H54 (cell line): Measurements from ENCODE around the gene CCDC90B.
A peak's percentile ranks its signal among the peaks of the same experiment; 100 is the strongest.

Experiments
- DNase-seq: peaks from one replicate; pipeline ENCODE4 v3.0.0; 2011; ENCODE audit warnings: low spot score, mixed read lengths; ENCODE audit not compliant: insufficient read length
- FAIRE-seq: peaks from 3 replicates; lab custom pipeline; 2011; peaks lifted over from hg19 to GRCh38; lab: Jason Lieb, UNC
- POLR2A ChIP-seq: IDR thresholded peaks from 2 replicates; pipeline ENCODE4 v1.6.1; 2011; ENCODE audit warnings: low read depth, mild to moderate bottlenecking, low read length

Gene CCDC90B

GRCh38 chr11:83306200-83307080 lies 20.3 kb upstream of the CCDC90B start:
- no peak for TF ChIP-seq POLR2A
- FAIRE-seq (no peak), DNase-seq (no peak)

- TF ChIP-seq POLR2A = no peak
- FAIRE-seq = no peak
- no peak for DNase-seq
Measured at GRCh38 chr11:83303316-83303715, 17.1 kb upstream of the CCDC90B start.

GRCh38 chr11:83302151-83302550 lies 16.0 kb upstream of the CCDC90B start:
- no peak for FAIRE-seq
- no peak for TF ChIP-seq POLR2A
- no peak for DNase-seq

GRCh38 chr11:83299681-83300080 lies 13.5 kb upstream of the CCDC90B start:
- no peak for FAIRE-seq
- TF ChIP-seq POLR2A = no peak
- DNase-seq = no peak

- FAIRE-seq = no peak
- DNase-seq = no peak
- TF ChIP-seq POLR2A = no peak
Measured at GRCh38 chr11:83294208-83294607, 8.0 kb upstream of the CCDC90B start.

- no peak for TF ChIP-seq POLR2A
- FAIRE-seq = no peak
- no peak for DNase-seq
Measured at GRCh38 chr11:83293457-83293774, 7.2 kb upstream of the CCDC90B start.

GRCh38 chr11:83292709-83293456 lies 6.7 kb upstream of the CCDC90B start:
- peak; percentile 96 for FAIRE-seq
- TF ChIP-seq POLR2A = no peak

GRCh38 chr11:83287631-83288030 lies 1.5 kb upstream of the CCDC90B start:
- TF ChIP-seq POLR2A = no peak
- FAIRE-seq = no peak

More at GRCh38 chr11:83292709-83293456, 6.7 kb upstream of the CCDC90B start:
- DNase-seq = peak; percentile 61

GRCh38 chr11:83285151-83285770 lies 906 bp downstream of the CCDC90B start:
- FAIRE-seq (no peak), DNase-seq (no peak)
- no peak for TF ChIP-seq POLR2A

More at GRCh38 chr11:83287631-83288030, 1.5 kb upstream of the CCDC90B start:
- no peak for DNase-seq

- FAIRE-seq = peak; percentile 38
- no peak for DNase-seq
- no peak for TF ChIP-seq POLR2A
Measured at GRCh38 chr11:83284501-83285150, 1.5 kb downstream of the CCDC90B start.

GRCh38 chr11:83282084-83282716 lies 4.0 kb downstream of the CCDC90B start:
- no peak for TF ChIP-seq POLR2A
- no peak for FAIRE-seq
- DNase-seq = no peak

GRCh38 chr11:83280256-83280655 lies 5.9 kb downstream of the CCDC90B start:
- DNase-seq (no peak), FAIRE-seq (peak; percentile 45)
- no peak for TF ChIP-seq POLR2A

GRCh38 chr11:83278351-83278750 lies 7.8 kb downstream of the CCDC90B start:
- FAIRE-seq = peak; percentile 75
- DNase-seq = no peak
- TF ChIP-seq POLR2A = no peak
